ENCODE data around the gene KAT6B. TPM values are rescaled to one million over a fixed set of nuclear protein-coding genes. Genes with fewer than 3 reads are reported as not detected.

The KAT6B gene
- total and polyA plus RNA-seq, 4 donors, result 5.0 to 161 (median 21.0) TPM

DNA sequence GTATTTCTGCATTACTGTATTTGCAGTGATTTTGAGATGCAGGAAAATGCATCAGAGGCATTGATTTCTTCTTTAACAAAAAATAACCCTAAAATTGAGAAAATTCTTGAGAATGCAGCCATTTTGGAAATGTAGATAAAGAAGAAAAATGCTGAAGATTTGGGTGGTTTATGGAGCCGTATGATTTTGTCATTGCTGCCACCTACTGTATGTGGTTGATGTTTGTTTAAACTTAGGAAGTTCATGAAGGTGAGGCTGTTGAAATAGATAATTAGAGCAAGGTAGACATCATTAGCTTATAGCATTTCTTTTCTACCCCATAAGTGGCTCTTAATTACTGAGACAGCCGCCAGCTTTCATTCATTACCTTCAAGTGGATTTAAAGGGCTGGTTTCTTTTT, 193.0 kb downstream of the KAT6B start:
- H3K9ac ChIP-seq (ENCODE audit: insufficient read depth in 1 of 2, low read length in 2 of 2), result no peak overlapping the region
- 42% methylated on average over 2 of the region's 2 CpGs for WGBS, 2 donors
- no peak overlapping the region for H3K27ac ChIP-seq (ENCODE audit: low read depth in 1 of 2, low read length in 1 of 2)
- H3K4me1 ChIP-seq (ENCODE audit: control insufficient read depth in 5 of 5, insufficient read depth in 5 of 5, low read length in 5 of 5), result peaks cover 3 to 45% (median 9%) of the 10 kb centered on the region in 5 donors
- DNase-seq (peak in 2 of 3 donors; percentile 60 to 69), ATAC-seq (ENCODE audit: insufficient read depth, low FRiP score) (no peak)
- H3K27me3 ChIP-seq (ENCODE audit: control insufficient read depth in 3 of 3, insufficient read depth in 3 of 3, low read length in 2 of 3), result no peaks in the 10 kb centered on the region
- peaks cover 3 to 25% (median 18%) of the 10 kb centered on the region in 4 donors for H3K36me3 ChIP-seq (ENCODE audit: control insufficient read depth in 4 of 4, insufficient read depth in 4 of 4, low read length in 4 of 4)
- peak; percentile 30 for TF ChIP-seq CTCF (IDR thresholded peaks at IDR 0.05; ENCODE audit: control extremely low read depth, extremely low read depth)
- H3K9me3 ChIP-seq (ENCODE audit: control insufficient read depth in 4 of 4, insufficient read depth in 3 of 4, low read length in 3 of 4), result no peaks in the 10 kb centered on the region
- H3K4me3 ChIP-seq, result no peak overlapping the region

DNA sequence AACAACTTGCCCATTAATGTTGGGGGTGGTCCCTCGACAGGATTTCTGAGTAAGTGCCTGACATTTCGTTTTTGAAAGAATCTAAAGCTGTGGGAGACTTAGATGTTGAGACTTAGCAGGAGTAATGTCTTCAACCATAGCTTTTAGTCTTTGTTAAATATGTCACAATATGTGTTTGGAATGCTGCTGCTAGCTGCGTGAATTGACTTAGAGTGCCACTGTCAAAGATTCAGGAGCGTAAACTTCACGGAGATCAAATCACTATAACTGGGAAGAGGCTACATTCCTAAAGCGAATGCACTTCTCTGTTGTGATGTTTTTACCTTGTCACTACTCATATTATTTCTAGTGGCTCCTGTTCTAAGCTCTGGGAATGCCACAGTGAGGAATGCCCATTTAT, 193.8 kb downstream of the KAT6B start:
- Histone ChIP-seq H3K9ac (ENCODE audit: insufficient read depth in 1 of 2, low read length in 2 of 2) (no peak overlapping the region), H3K27ac (ENCODE audit: low read depth in 1 of 2, low read length in 1 of 2) (no peak overlapping the region), H3K9me3 (ENCODE audit: control insufficient read depth in 4 of 4, insufficient read depth in 3 of 4, low read length in 3 of 4) (no peaks in the 10 kb centered on the region), H3K36me3 (ENCODE audit: control insufficient read depth in 4 of 4, insufficient read depth in 4 of 4, low read length in 4 of 4) (peaks cover 6 to 33% (median 25%) of the 10 kb centered on the region in 4 donors), H3K4me1 (ENCODE audit: control insufficient read depth in 5 of 5, insufficient read depth in 5 of 5, low read length in 5 of 5) (peaks cover 2 to 49% (median 9%) of the 10 kb centered on the region in 5 donors), H3K27me3 (ENCODE audit: control insufficient read depth in 3 of 3, insufficient read depth in 3 of 3, low read length in 2 of 3) (no peaks in the 10 kb centered on the region), H3K4me3 (no peak overlapping the region)
- DNase-seq, result no peak
- WGBS, 2 donors, result 78 to 84% methylated on average over 6 of the region's 6 CpGs
- no peak for ATAC-seq (ENCODE audit: insufficient read depth, low FRiP score)
- TF ChIP-seq CTCF (IDR thresholded peaks at IDR 0.05; ENCODE audit: control extremely low read depth, extremely low read depth), result no peak

DNA sequence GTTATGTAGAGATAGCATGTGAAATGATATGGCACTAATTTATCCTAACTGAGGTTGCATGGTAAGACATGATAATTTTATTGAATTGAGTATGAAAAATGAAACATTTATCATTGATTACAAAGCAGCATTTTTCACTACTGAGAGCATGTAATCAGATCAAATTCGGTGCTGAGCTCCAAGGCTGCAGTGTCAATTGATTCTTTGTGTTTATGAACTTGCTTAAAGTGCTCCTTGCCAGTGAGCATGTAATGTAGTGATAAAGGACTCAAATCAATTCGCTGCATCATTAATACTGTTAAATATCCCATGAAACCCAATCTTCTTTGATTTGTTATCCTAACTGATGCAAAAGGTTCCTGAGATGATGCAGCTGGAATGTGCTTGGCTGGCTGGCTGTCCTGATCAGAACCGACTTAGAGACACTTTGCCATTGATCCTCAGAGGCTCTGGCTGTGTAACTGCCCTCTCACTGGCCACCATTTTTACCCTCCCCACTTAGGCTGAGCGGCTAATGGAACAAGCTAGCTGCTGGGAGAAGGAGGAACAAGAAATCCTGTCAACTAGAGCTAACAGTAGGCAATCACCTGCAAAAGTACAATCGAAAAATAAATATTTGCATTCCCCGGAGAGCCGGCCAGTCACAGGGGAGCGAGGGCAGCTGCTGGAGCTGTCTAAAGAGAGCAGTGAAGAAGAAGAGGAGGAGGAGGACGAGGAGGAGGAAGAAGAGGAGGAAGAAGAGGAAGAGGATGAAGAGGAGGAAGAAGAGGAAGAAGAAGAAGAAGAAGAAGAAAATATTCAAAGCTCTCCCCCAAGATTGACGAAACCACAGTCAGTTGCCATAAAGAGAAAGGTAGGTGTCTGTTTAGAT, 195.2 kb downstream of the KAT6B start:
- no peak overlapping the region for H3K4me3 ChIP-seq
- peaks cover 7 to 37% (median 27%) of the 10 kb centered on the region in 4 donors for H3K36me3 ChIP-seq (ENCODE audit: control insufficient read depth in 4 of 4, insufficient read depth in 4 of 4, low read length in 4 of 4)
- DNase-seq (no peak), ATAC-seq (ENCODE audit: insufficient read depth, low FRiP score) (no peak)
- WGBS, 2 donors, result 51 to 66% methylated on average over 10 of the region's 10 CpGs
- no peak overlapping the region for H3K9ac ChIP-seq (ENCODE audit: insufficient read depth in 1 of 2, low read length in 2 of 2)
- no peaks in the 10 kb centered on the region for H3K27me3 ChIP-seq (ENCODE audit: control insufficient read depth in 3 of 3, insufficient read depth in 3 of 3, low read length in 2 of 3)
- peak overlapping the region in 1 of 2 donors; percentile 52 for H3K27ac ChIP-seq (ENCODE audit: low read depth in 1 of 2, low read length in 1 of 2)
- peaks cover 0 to 38% (median 9%) of the 10 kb centered on the region in 5 donors for H3K4me1 ChIP-seq (ENCODE audit: control insufficient read depth in 5 of 5, insufficient read depth in 5 of 5, low read length in 5 of 5)
- TF ChIP-seq CTCF (IDR thresholded peaks at IDR 0.05; ENCODE audit: control extremely low read depth, extremely low read depth), result no peak
- no peaks in the 10 kb centered on the region for H3K9me3 ChIP-seq (ENCODE audit: control insufficient read depth in 4 of 4, insufficient read depth in 3 of 4, low read length in 3 of 4)

Measured in lung (tissue), 12 donors.